IPS DF 4.7 (cell line): Measurements from ENCODE around the gene EME1.
"Not testable (repeated sequence)": the region's sequence is repeated elsewhere in the genome, so short reads cannot be mapped to it uniquely, and the experiment has no call there.

Experiments
- DNase-seq: peaks from one replicate; pipeline ENCODE4 v3.0.0-alpha.2; 2013; ENCODE audit warnings: low spot score; ENCODE audit errors: extremely low read depth

The EME1 gene, protein sequence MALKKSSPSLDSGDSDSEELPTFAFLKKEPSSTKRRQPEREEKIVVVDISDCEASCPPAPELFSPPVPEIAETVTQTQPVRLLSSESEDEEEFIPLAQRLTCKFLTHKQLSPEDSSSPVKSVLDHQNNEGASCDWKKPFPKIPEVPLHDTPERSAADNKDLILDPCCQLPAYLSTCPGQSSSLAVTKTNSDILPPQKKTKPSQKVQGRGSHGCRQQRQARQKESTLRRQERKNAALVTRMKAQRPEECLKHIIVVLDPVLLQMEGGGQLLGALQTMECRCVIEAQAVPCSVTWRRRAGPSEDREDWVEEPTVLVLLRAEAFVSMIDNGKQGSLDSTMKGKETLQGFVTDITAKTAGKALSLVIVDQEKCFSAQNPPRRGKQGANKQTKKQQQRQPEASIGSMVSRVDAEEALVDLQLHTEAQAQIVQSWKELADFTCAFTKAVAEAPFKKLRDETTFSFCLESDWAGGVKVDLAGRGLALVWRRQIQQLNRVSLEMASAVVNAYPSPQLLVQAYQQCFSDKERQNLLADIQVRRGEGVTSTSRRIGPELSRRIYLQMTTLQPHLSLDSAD

DNA sequence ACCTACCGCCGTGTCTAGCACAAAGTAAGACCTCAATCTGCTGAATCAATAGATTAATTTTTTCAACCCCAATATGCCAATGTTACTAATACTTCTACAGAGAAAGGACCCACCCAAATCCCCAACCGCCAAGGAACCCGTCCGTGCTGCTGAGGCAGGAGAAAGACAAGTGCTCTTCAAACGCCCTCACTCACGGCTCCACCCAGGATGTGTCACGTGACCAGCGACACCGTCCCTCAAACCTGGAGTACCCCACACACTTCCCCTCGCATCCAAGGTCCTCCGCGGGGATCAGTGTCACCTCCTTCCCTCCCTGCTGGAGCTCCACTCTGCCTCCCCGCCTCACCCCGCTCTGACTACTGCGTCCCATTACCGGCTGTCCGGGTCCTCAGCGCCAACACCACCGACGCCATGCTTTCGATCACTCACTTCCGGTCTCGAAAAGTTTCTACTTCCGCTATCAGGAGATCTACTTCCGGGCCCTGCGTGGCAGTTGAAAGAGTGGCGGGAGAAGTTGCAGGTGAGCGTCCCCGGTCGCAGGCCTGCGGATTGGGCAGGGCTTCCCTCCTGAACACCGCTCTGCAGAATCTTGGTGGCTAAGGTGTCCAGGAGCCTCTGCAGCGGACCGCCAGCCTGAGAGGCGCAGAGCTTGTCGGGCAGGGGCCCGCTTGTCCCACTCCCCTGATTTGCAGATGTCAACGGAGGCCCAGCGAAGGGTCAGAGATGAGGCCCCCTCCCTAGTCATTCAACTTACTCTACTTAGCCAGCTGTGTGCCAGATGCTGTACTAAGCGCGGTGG is at the start of gene EME1, which contains the start of gene MRPL27:
Gene EME1, plus strand, starts transcription at position 472 of the 799 bp plus-strand sequence. CDS start 1,980 bp downstream, outside the sequence.
Gene MRPL27, minus strand, starts transcription at position 427 of the 799 bp plus-strand sequence. Its CDS starts 14 bp downstream, at position 413.
- peak; percentile 66 for DNase-seq

DNA sequence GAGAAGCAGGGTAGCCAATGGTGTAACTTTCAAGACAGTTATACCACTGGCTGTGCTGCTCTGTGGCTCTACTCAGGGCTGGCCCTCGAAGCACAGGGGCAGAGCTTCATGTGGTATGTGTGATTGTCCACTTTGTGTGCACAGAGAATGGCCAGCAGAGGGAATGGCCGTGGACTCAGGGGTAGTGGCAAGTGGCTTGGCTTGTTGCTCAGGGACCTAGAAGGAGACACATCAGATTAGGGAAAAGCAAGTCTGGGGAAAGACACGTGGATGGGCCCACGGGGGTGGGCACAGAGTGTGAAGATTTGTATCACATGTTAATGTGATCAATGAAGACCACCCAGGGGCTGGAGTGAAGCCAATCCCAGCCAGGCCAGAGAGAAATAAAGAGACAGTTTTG is 47.1 kb upstream of the EME1 start:
- DNase-seq: no peak

DNA sequence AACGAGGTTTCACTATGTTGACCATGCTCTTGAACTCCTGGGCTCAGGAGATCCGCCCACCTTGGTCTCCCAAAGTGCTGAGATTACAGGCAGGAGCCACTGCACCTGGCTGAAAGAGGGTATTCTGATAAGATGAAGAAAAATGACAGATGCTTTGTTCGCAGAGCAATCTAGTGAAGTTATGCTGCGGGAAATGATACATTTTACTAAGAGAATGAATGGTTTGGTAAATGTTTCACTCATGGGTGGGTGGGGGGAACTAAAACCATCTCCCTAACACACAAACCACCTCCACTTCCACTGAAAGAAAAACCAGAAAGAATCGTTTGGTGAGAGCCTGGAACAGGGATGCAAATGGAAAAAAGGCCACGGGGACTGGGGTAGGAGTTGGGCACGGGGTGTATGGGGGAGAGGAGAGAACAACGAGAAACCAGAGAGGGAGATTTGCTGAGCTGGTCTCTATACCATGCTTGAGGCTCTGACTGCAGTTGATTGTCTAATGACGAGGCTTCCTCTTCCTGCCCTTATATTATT is 46.1 kb upstream of the EME1 start:
- no peak for DNase-seq

DNA sequence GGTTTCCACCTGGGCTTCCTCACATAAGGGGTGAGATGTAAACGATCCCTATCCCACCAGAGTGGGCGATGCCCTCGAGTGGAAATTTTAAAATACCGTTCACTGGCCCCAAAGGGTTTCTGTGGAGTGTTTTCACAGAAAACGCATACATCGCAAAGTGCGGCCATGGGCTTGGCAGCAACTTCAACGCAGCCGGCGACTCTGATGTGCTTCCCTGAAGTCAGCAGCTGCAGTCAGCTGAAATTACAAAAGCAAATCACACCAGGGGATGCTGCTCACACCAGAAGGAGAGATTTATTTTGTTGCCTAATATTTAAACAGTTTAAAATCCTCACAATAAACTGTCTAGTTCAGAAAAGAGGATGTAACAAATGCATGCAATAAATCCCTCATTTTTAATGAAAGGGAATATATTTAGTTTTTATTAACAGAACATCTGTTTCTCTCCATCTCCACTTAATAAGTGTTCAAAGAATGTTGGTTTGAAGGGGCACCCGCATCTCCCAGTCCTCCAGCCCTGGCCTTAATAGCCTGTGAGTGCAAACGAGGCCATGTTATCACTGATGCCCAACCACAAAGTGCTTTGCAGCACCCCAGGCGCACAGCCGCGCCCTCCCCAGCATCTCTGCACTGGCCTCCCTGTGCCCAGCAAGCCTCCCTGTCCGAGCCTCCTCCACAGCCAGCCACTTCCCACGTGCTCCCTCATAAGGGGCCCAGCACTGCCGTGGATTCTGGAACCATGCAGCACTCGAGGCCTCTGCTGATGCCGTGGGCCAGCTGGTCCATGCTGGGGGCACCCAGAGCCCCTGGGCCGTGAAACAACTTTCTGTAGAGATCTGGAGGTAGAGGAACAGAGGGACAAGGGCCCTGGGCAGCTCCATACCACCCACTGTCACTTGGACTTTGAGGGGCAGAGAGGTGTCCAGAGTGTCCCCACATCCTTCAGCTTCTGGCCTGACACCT is 44.4 kb upstream of the EME1 start:
- no peak for DNase-seq

DNA sequence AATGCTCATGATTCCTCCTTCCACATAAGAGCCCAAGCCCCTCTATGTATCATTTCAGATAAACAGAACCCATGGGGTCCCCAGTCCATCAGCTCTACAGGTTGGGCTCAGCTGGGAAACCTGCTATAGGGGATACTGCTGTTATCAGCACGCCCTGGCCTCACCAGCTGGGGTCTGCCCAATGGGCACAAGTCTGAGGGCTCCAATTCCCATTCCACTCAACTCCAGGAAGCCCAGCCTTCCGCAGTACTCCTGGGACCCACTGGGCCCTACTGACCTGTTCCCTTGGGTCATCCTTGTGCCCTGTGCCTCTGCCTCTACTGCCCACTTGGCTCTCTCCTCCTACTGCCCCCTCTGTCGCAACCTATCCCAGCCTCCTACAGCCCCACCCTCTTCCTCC is 43.3 kb upstream of the EME1 start:
- no peak for DNase-seq

DNA sequence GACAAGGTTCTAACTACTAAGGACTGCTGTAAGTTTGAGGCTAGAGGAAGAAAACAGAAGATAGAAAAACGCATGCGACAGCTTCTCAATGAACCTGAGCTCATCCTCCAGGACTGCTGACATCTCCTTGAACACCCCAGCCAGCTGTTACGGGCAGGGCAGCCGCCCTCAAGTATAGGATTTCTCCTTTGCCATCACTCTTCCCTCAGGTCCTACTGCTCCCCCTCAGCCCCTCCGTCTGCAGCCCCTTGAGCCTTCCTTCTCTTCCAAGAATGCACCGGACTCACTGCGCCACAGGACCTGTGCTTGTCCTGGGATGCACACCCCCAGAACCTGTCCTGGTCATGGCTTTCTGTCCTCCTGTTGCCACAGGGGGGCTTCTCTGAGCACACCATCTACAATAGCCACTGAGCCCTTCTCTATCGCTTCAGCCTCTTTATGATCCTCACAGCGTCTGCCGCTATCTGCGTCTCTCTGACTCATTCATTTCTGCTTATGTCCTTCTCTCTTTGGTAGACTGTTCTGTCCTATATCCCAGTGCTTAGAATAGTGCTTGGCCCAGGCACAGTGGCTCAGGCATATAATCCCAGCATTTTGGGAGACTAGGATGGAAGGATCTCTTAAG is 42.8 kb upstream of the EME1 start:
- no peak for DNase-seq

DNA sequence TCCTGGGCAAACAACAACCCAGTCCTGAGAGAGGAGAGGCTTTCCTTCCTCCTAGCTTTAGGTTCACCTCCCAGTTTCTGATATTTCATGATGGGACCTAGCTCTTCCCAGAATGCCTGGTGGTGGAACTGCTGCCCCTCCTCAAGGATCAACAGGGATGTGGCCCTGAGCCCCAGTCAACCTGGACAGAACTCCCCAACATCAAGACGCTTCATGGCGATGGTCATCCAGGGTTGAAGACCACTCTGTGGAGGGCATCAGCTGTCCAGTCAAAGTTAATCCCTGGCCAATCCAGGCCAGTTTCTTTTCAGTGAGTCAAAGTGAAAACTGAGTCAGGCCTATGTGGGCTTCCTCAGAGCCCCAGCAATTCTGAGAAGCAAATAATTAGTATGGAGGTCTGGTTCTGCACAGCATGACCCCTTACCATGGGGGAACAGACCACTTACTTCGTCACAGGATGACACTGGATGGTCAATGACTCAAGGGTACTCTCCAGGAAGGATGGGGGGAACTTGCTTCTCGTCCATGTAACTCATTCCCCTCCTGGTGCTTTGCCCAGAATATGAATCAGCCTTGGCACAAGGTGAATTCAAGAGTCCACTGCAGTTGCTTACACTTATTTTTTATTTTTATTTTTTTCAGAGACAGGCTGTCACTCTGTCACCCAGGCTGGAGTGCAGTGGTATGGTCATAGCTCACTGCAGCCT is 41.8 kb upstream of the EME1 start:
- no peak for DNase-seq

DNA sequence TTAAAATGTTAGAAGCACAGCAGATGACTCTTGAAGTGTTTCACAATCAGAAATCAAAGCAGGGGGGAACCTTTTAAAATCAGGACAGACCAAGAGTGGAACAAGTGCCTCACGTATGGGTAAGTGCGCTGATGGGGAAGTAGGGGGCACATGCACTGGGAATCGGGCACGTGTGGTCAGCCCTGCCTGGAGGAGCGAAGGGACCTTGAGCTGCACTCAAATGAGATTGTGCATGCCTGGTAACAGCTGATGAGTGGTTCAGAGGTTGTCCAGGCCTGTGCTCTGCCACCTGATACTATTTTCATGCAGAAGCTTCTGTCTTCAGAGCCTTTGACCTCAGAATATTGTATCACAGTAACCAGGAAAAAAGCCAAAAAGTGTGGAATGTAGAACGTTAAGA is 40.8 kb upstream of the EME1 start:
- no peak for DNase-seq

DNA sequence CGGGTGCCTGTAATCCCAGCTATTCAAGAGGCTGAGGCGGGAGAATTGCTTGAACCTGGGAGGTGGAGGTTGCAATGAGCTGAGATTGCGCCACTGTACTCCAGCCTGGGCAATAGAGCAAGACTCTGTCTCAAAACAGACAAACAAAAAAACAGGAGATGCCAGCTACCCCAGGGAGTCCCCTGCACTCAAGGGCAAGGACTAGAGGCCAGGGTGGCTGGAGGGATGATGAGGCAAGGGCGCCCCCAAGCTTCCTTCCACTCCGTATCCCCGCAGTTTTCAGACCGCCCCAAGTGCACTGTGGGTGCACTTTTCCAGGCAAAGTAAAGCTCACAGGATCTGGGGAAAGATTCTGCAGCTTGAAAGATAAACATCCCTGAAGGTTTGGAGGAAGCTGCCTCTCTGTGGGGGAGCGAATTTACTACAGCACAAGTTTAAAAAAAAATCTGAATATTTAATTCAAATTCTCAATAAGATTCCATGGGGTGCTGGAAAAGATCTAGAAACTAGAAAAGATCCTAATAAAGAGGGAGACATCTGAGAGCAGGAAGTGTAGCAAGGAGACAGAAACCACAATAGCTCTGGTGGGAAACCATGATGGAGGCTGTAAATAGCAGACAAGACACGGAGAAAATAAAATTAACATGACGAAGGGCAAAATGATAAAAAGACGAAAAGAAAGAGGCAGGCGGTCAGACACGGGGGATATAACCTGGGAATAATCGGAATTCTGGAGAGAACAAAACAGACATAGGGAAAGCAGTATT is 39.6 kb upstream of the EME1 start:
- not testable (repeated sequence) for DNase-seq

DNA sequence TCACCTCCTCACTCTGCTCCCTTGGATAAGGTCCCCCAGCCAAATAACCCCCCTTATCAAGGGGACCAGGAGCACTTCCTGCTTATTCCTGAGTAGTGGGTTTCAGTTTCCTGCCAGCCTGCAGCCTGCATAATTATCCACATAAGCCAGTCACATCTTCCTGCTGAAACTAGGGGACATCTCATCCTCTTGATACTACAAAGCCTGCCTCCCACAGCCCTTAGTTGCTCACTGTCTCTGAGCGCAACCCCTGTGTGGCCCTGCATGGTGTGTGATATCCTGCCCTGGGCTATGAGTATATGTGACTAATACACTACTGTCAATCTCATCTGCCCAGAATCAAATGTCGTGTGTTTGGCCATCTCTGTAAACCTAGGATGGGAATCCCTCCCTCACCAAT is 35.1 kb upstream of the EME1 start:
- no peak for DNase-seq

DNA sequence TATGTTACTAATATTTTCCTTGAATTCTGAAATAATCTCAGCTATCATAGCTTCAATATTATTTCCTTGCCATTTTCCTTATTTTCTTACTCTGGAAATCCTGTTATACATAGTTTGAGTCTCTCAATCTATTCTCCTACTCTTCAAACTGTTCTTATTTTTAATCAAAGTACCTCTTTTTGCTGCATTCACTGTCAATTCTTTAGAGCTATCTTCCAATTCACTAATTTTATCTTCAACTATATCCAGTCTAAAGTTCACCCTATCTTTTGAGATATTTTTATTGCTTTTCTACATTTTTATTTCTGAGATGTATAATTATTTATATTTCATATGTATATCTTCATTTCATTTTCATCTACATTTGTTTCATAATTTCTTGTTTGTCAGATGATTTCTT is 34.4 kb upstream of the EME1 start:
- no peak for DNase-seq

DNA sequence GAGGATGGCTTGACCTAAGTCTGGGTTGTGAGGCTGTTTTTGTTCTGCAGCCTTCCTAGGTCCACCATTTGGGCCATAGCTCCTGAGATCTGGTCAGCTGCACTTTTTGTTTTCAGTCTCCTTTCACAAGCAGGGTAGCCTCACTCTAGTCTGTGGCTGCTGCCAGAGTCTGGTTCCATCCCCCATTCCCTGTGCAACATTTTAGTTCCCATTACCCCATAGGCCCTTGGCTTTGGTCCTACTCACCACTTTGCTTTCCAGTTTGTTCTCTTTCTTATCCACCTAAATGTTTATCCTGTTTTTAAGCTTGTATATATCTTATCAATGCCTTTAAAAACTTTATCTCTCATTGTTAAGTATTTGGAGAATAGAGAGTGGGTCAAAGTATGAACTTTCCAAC is 33.6 kb upstream of the EME1 start:
- no peak for DNase-seq

DNA sequence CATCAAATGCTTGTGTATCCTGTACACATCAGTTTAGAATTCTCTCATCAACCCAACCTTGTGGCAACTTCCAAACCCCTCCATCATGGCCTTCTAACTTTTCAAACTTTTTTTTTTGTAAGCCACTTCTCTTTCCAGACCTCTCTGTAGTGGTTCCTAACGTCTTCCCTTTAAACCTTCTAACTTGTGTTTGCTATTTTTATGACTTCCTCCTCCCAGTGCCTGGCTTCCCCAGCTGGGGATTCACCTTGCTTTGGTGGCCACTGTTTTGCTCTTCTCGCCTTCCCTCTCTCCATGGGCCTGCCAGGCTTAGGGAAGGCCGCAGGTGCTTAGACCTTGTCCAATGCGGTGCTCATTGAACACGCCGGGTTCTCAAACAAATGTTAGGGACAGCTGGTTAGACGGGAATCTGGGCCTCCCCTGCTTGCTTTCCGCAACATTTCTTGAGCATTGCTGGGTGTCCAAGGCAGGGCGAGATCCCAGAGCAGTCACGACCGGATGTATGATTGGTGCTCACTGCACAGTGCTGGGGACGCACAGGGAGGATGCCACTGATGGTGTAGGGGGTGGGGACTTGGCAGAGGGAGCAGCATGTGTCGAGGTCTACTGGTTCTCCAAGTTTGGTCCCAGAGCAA is 28.2 kb upstream of the EME1 start:
- DNase-seq: no peak

DNA sequence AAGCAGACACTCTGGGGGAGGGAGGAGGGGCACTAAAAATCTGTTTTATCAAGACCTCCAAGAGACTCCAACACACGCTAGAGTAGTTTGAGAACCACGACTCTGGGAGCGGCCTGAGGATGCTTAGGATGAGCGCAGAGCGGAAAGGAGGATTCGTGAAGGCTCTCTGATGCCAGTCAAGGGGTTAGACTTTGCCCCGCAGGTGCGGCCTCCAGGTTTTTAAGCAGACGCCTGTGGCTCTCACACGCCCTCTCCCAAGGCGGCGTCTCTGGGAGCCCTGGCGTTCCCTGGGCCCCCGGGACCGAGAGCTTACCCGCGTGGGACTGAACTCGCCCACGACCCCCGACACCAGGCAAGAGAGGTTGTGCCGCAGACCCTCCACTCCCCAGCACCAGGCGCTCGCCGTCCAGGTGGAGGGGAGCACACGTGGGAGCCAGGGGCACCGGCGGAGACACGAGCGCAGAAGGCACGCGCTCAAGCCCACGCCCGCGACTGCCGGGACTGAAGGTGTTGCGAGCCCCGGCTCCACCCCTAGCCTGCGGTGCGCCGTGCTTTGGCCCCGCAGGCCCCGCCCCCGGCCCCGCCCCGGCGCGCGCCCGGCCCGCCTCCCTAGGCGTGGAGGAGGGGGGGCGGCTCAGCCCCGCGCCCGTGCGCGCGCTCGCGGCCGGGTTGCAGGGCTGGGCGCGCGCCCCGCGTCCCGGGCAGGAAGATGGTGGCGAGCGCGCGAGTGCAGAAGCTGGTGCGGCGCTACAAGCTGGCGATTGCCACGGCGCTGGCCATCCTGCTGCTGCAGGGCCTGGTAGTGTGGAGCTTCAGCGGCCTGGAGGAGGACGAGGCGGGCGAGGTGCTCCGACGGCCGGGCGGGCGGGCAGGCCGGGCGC is 27.4 kb upstream of the EME1 start, which contains the start of gene XYLT2:
Gene XYLT2, plus strand, starts transcription at position 695 of the 881 bp plus-strand sequence. Its CDS starts 15 bp downstream, at position 710.
- DNase-seq: no peak

DNA sequence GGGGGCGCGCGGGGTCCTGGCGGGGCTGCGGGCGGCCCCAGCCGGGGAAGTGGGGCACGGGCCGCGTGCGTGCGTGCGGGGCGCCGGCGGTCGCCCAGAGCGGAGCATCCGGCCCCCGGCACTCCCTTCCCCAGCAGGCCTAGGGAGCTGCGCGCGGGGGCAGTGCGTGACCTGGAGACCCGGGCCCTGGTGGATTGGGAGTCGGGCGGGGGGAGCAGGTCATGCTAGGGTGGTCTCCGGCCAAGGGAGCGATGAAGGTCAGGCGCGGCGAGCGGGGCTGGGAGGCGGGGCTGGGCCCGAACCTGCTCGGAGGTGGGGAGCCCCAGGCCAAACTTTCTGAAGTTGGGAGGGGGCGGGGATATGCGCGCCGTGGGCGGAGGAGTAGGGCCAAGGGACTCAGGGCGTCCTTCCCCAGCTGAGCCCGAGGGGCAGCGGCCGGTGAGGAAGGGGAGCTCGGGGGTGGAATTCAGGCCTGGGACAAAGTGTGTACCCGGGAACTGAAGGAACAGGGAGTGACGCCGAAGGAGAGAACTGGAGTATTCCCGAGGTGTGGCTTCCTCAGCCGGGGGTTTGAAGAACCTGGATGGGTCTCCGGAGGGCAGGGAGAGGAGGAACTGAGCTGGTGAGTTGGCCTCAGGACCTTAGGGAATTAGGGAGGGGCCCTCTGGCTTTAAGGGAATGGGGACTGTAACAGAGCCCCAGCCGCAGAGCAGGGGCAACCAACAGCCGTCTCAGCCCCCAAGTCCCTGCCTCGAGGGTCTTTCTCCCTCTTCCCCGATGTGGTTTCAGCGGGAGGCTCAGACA is 26.5 kb upstream of the EME1 start:
- DNase-seq: no peak

DNA sequence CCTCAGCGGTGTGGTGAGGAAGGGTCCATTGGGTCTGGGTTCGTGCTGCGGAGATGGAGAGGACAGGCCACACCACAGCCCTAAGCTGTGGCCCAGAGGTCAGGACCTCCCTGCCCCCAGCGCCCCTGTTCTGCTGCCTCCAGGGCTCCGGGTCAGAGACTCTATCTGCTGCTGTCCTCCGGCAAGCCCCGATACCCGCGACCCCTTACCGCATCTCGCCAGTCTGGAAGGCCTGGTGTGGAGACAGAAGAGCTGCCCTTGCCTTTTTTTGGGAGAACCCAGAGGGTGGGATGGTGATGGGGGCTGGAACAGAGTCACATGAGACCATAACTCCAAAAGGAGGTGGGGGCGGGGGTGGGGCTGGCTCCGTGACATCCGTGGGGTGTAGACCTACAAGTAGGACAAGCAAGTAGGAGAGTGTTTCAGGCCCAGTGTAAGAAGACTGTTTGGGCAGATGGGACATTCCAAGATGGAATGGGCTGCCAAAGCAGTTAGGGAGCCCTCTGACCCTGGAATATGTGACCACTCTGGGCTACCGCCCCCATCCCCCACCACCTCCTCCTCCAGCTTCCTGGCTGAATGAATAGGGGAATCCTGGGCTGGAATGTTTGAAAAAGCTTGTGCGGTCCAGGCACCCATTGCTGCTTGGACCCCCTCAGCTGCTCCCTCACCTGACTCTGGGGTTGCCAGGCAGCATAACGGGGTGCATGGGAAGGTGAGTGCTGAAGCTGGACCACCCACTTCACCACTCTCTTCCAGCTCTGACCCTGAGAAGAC is 25.7 kb upstream of the EME1 start:
- DNase-seq: no peak
